ENCODE data around the gene TANK. TPM values are rescaled to one million over a fixed set of nuclear protein-coding genes. Genes with fewer than 3 reads are reported as not detected.
"Not testable (repeated sequence)": the region's sequence is repeated elsewhere in the genome, so short reads cannot be mapped to it uniquely, and the experiment has no call there.

Gene TANK
- polyA plus RNA-seq, 6 donors from 2014 or later, result 132 to 167 (median 136) TPM

DNA sequence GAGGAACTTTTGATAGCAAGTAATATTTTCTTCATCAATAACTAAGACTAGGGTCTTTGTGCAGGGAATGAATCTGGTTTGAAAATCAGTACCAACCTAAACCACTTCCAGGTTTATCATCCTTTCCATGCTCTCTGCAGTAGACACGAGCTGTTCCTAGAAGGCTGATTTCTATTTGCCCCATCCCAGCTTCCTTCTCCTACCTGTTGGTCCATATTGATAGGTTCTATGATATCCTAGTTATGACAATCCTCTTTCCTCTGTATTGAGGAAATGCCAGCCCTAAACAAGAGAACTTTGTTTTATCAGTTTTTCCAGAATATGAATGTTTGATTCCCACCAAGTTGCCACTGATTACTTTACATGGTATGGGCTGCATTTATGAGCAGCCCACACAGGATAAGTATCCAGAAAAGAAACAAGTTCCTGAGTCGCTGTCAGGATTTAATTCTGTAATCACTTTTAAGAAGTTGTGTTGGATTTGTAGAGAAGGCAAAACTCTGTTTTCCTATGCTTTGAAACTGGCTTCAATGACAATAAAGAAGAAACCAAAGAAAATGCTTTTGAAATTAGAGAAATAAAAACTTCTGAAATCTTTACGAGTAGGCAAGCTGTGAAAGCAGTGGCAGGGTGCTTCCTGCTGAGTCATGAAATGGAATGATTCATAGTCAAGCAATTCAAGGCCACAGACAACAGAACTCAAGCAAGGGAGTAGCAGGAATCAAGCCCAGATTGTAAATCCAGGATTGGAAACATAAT lies 37.3 kb upstream of the TANK start:
- no peaks in the 10 kb centered on the region for H3K36me3 Mint-ChIP-seq
- H3K9me3 Mint-ChIP-seq, result no peaks in the 10 kb centered on the region
- no peak for DNase-seq
- H3K4me3 Mint-ChIP-seq, result no peak overlapping the region
- no peaks in the 10 kb centered on the region for H3K27me3 Mint-ChIP-seq
- peak overlapping the region in 1 of 6 donors; percentile 91 for H3K27ac Mint-ChIP-seq
- no peak for ATAC-seq (ENCODE audit: low read depth in 2 of 2)
- H3K4me1 Mint-ChIP-seq, result peaks cover 5 to 10% (median 8%) of the 10 kb centered on the region in 3 donors

DNA sequence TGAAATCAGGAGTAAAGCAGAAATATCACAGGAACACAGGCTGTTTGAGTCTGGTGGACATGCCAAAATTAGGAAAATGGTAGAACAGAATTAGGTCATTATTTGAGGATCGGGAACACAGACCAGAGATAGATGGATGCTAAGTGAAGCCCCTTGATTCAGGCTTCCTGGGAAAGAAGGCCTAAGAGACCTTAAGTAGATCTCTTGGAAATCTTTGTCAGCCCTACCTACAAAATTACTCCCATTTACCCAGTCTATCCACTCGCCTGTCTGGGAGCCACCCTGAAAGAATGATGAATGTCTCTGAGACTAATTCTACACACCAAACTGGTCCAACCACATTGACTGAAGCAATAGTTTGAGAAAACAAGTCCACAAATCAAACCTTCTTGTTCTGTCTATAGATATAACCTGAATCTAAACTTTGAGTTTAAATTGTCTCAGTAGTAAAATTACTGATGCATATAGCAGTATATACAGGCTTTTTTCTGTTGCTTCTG lies 36.6 kb upstream of the TANK start:
- peak overlapping the region in 2 of 6 donors; percentile 71 to 91 for H3K27ac Mint-ChIP-seq
- no peaks in the 10 kb centered on the region for H3K9me3 Mint-ChIP-seq
- DNase-seq (no peak), ATAC-seq (ENCODE audit: low read depth in 2 of 2) (no peak)
- H3K27me3 Mint-ChIP-seq, result no peaks in the 10 kb centered on the region
- H3K4me3 Mint-ChIP-seq, result no peak overlapping the region
- no peaks in the 10 kb centered on the region for H3K36me3 Mint-ChIP-seq
- H3K4me1 Mint-ChIP-seq, result peaks cover 5 to 10% (median 8%) of the 10 kb centered on the region in 3 donors

DNA sequence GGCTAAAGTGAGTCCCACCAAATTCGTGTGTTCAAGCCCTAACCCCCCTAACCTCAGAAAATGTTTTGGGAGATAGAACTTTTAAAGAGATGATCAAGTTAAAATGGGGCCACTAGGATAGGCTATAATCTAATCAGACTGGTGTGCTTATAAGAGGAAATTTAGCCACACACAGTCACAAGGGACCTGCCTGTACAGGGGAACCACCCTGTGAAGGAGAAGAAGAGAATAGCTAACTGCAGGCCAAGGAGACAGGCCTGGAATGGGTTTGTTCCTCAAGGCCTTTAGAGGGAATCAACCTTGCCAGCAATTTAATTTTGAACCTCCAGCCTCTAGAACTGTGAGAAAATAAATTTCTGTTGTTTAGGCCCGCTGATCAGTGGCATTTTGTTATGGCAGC lies 36.0 kb upstream of the TANK start:
- Mint-ChIP-seq H3K4me3 (no peak overlapping the region), H3K9me3 (peaks cover 0 to 1% (median 0%) of the 10 kb centered on the region in 7 donors), H3K27ac (no peak overlapping the region), H3K4me1 (peaks cover 5 to 10% (median 8%) of the 10 kb centered on the region in 3 donors), H3K36me3 (no peaks in the 10 kb centered on the region), H3K27me3 (no peaks in the 10 kb centered on the region)
- DNase-seq (no peak), ATAC-seq (ENCODE audit: low read depth in 2 of 2) (peak; percentile 92 to 99)

DNA sequence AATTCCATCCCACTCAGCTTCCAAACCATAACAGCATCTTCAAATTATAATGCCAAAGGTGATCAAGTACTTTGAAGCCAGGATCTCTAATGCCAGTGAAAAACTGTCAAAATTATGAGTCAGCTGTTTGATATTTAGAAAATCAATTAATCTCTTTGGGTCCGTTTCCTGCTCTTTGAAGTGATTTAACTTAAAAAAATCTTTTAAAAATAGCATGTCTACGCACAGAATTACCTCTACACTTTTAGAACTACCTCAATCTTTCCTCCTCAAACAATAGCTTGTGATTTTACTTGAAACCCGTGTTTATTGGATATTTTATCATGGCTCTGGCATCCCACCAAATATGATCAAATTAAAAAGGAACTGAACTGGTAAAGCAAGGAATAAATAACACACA lies 31.3 kb upstream of the TANK start:
- H3K4me3 Mint-ChIP-seq, result no peak overlapping the region
- no peaks in the 10 kb centered on the region for H3K36me3 Mint-ChIP-seq
- no peak overlapping the region for H3K27ac Mint-ChIP-seq
- peaks cover 0 to 3% (median 0%) of the 10 kb centered on the region in 7 donors for H3K9me3 Mint-ChIP-seq
- H3K4me1 Mint-ChIP-seq, result peaks cover 5 to 10% (median 6%) of the 10 kb centered on the region in 3 donors
- DNase-seq, result no peak
- H3K27me3 Mint-ChIP-seq, result no peaks in the 10 kb centered on the region
- no peak for ATAC-seq (ENCODE audit: low read depth in 2 of 2)

DNA sequence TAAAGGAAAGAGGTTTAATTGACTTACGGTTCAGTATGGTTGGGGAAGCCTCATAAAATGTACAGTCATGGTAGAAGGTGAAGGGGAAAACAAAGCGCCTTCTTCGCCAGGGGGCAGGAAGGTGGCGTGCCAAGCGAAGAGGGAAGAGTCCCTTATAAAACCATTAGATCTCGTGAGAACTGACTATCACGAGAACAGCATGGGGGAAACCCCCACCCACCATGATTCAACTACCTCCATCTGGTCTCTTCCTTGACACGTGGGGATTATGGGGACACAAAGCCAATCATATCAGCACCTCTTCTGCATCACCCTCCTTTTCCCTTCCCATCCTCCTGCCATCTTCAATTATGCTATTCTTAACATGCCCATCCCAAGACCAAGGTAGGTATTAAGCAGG lies 29.9 kb upstream of the TANK start:
- H3K27me3 Mint-ChIP-seq, result no peaks in the 10 kb centered on the region
- H3K27ac Mint-ChIP-seq, result no peak overlapping the region
- ATAC-seq (ENCODE audit: low read depth in 2 of 2), result no peak
- H3K9me3 Mint-ChIP-seq, result peaks cover 0 to 3% (median 0%) of the 10 kb centered on the region in 7 donors
- H3K36me3 Mint-ChIP-seq, result no peaks in the 10 kb centered on the region
- no peak overlapping the region for H3K4me3 Mint-ChIP-seq
- DNase-seq, result no peak
- peaks cover 11 to 14% (median 14%) of the 10 kb centered on the region in 3 donors for H3K4me1 Mint-ChIP-seq

DNA sequence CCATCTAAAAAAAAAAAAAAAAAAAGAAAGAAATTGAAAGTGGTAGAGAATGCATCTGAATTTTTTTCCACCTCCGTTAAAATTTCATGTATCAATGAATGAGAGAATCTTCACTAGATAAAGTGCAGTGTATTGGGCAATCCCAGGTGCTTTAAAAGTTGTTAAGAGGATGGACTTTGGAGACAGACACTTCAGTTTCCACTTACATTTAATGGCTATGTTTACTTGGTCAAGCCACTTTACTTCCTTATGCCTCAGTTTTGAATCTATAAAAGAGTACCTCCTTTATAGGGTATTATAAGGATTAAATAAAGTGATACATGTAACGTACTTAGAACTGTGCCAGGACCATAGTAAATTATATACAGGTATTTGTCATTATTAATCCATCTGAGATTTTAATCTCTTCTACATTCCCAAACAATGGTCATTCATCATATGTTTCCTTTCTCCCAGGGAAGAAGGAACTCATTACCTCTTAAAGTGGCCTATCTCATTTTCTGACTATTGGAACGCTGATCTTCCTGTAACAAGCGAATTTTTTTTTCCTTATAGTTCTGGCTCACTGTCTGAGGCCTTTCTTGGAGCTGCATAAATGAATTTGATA lies 29.1 kb upstream of the TANK start:
- H3K4me3 Mint-ChIP-seq, result no peak overlapping the region
- peaks cover 15 to 18% (median 16%) of the 10 kb centered on the region in 3 donors for H3K4me1 Mint-ChIP-seq
- H3K27me3 Mint-ChIP-seq, result no peaks in the 10 kb centered on the region
- H3K36me3 Mint-ChIP-seq, result no peaks in the 10 kb centered on the region
- ATAC-seq (ENCODE audit: low read depth in 2 of 2), result no peak
- no peak for DNase-seq
- peaks cover 0 to 3% (median 0%) of the 10 kb centered on the region in 7 donors for H3K9me3 Mint-ChIP-seq
- H3K27ac Mint-ChIP-seq, result no peak overlapping the region

DNA sequence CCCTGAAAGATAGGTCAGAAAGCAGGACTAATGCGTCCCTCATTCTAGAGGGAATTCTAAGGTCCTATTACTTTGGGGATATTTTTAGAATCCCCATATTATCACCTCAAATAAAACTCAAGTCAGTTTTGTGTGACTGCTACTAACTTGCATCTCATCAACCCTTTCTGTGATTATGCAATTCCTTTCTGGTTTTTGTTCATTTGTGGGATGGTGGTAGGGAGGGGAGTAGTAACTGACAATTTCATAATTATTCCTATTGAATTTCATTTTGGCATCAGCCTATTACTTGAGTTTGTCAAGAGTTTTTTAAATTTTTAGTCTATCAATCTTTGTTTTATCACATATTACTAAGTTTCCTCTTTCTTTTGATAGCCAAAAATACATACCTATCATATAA lies 28.4 kb upstream of the TANK start:
- peaks cover 0 to 3% (median 0%) of the 10 kb centered on the region in 7 donors for H3K9me3 Mint-ChIP-seq
- no peak overlapping the region for H3K27ac Mint-ChIP-seq
- H3K36me3 Mint-ChIP-seq, result no peaks in the 10 kb centered on the region
- DNase-seq (no peak), ATAC-seq (ENCODE audit: low read depth in 2 of 2) (no peak)
- H3K27me3 Mint-ChIP-seq, result no peaks in the 10 kb centered on the region
- H3K4me3 Mint-ChIP-seq, result no peak overlapping the region
- peaks cover 20 to 24% (median 21%) of the 10 kb centered on the region in 3 donors for H3K4me1 Mint-ChIP-seq

DNA sequence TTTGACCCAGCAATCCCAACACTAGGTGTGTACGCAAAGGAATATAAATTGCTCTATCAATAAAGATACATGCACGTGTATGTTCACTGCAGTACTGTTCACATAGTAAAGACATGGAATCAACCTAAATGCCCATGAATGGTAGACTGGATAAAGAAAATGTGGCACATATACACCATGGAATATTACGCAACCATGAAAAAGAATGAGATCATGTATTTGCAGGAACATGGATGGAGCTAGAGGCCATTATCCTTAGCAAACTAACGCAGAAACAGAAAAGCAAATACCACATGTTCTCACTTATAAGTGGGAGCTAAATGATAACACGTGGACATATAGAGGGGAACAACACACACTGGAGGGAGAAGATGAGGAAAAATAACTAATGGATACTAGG lies 27.8 kb upstream of the TANK start:
- not testable (repeated sequence) for ATAC-seq (ENCODE audit: low read depth in 2 of 2); H3K36me3 Mint-ChIP-seq; H3K27ac Mint-ChIP-seq; DNase-seq; H3K9me3 Mint-ChIP-seq; H3K4me3 Mint-ChIP-seq; H3K27me3 Mint-ChIP-seq
- H3K4me1 Mint-ChIP-seq, result peaks cover 20 to 24% (median 23%) of the 10 kb centered on the region in 3 donors

DNA sequence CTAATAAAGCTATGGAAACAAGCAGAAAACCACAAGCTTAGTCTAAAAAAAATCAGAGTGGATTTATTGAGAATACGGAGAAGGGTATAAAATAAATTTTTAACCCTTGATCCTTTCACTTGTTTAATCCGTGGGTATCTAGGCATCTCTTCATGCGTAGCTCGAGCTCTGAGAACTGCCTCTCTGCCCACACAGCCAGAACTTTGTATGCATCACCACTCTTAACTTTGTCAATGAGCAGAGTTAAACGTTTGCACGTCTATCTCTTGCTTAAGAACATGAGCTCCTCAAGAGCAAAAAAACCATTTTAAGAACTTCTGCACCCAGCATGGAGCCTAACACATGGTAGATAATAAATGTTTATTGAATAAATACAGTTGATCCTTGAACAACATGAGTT lies 26.9 kb upstream of the TANK start:
- no peak for ATAC-seq (ENCODE audit: low read depth in 2 of 2)
- Mint-ChIP-seq H3K9me3 (peaks cover 0 to 3% (median 0%) of the 10 kb centered on the region in 7 donors), H3K4me3 (no peak overlapping the region), H3K27ac (peak overlapping the region in 3 of 6 donors; percentile 46 to 99 (median 71)), H3K36me3 (no peaks in the 10 kb centered on the region), H3K27me3 (no peaks in the 10 kb centered on the region), H3K4me1 (peaks cover 22 to 24% (median 23%) of the 10 kb centered on the region in 3 donors)
- DNase-seq, result no peak

DNA sequence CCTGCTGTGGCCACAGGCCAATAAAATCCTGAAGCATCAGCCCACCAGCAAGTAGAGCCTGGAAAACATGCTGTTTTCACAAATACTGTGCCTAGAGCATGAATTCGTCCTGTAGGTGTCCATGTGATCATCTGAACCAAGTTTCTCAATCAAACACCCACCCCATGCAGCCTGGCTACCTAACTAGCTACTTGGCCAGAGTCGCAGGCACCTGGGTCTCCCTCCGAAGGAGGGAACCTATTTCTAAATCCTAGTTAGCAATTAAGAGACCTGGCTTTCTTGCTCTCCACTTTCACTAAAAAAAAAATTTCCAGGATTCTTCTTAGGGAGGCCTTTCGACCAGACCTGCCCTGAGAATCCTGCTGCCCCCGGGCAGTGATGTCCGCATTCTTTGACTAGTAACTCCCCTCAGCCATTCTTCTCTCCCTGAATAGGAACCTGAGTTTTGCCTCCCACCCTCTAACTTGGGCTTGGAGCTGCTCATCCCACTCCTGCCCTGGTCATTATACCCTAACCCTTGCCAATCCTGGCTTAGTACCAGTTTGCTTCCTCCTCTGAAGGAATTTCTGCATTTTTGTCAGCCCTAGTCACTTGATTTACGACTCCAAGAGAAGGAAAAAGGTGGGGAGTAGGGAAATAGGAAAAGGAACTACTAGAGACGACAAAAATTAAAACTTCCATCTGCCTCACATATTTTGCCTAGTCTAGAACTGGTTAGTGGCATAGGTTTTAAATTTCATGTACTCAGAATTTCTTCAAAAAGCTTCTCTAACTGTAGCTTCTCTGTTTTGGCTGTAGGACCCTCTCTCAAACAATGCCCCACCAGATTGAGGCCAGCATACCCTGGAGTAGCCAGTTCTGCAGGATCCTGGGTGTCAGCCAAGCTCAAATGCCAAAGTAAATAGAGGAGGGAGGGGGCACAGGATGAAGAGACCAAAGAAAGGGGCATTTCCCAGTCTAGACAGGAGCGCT lies 25.4 kb upstream of the TANK start:
- Mint-ChIP-seq H3K9me3 (peaks cover 0 to 2% (median 0%) of the 10 kb centered on the region in 7 donors), H3K27ac (peak overlapping the region; percentile 80 to 99 (median 98)), H3K27me3 (no peaks in the 10 kb centered on the region), H3K36me3 (no peaks in the 10 kb centered on the region), H3K4me3 (peak overlapping the region in 7 of 8 donors; percentile 13 to 75 (median 51)), H3K4me1 (peaks cover 24 to 35% (median 27%) of the 10 kb centered on the region in 3 donors)
- no peak for DNase-seq
- no peak for ATAC-seq (ENCODE audit: low read depth in 2 of 2)

DNA sequence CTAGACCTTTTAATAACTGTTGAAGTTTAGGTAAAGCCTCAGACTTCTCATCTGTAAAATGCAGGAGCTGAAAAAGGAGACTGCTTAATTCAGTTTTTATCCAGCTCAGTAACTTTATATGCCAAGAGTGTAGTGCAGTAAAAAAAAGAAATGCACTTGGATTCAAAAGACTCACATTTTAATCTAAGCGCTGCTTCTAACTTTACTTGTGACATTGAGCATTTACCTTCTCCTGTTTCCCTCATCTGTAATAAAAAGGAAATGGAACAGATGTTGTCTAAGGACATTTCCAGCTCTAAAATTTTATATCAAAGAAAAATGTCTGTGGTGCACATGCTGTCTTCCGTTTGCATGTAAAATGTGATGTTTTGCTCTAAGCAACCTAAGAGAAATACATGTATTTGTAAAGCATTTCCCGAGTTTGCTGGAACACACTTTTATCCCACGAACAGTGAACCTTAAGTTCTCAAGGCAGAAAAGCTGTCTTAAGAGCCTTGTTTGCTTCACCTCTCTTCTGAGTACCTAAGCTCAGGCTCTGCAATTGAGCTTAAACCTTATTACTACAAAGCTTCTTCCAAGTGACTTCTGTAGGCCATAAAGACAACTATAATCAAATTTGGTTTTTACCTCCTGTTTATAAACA lies 24.2 kb upstream of the TANK start:
- Mint-ChIP-seq H3K27me3 (no peaks in the 10 kb centered on the region), H3K4me1 (peaks cover 34 to 45% (median 35%) of the 10 kb centered on the region in 3 donors), H3K4me3 (peak overlapping the region; percentile 91 to 97 (median 94)), H3K36me3 (no peaks in the 10 kb centered on the region), H3K27ac (peak overlapping the region; percentile 96 to 99 (median 98)), H3K9me3 (no peaks in the 10 kb centered on the region)
- ATAC-seq (ENCODE audit: low read depth in 2 of 2), result no peak
- DNase-seq, result no peak

DNA sequence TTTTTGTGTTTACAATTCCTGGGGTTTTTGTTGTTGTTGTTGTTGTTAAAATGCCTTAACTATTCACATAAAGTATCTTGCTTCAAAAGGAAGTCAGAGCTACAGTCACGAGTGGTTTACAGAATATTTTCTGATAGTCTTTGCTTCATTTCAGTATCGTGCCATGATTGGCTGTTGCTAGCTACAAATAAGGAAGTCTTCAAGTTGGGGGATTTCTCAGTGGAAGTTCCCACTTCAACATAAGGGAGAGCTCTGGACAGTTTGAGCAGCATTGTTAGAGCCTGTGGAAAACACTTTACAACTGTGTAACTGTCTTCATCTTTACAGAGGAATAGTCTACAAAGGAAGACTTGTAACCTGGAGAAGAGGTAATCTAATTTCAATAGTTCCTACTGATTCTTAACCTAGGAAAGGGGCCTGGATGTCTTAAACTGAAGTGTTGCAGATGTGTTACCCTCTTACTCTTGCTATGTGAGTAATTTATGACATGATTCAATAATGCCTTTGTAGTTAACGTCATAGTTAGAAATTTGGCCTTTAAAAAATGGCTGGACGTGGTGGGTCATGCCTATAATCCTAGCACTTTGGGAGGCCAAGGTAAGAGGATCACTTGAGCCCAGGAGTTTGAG lies 23.4 kb upstream of the TANK start:
- Mint-ChIP-seq H3K9me3 (peaks cover 0 to 4% (median 0%) of the 10 kb centered on the region in 7 donors), H3K4me1 (peaks cover 39 to 52% (median 41%) of the 10 kb centered on the region in 3 donors), H3K4me3 (peak overlapping the region; percentile 91 to 97 (median 94)), H3K27ac (peak overlapping the region; percentile 96 to 99 (median 98)), H3K27me3 (no peaks in the 10 kb centered on the region), H3K36me3 (peaks cover 0 to 7% of the 10 kb centered on the region in 2 donors)
- DNase-seq (peak; percentile 82), ATAC-seq (ENCODE audit: low read depth in 2 of 2) (peak; percentile 90)

Data from naive B cell (primary cell).